ENCODE results near the gene TMEM121B.
"Not testable (repeated sequence)": the region's sequence is repeated elsewhere in the genome, so short reads cannot be mapped to it uniquely, and the experiment has no call there.

Gene TMEM121B

DNA sequence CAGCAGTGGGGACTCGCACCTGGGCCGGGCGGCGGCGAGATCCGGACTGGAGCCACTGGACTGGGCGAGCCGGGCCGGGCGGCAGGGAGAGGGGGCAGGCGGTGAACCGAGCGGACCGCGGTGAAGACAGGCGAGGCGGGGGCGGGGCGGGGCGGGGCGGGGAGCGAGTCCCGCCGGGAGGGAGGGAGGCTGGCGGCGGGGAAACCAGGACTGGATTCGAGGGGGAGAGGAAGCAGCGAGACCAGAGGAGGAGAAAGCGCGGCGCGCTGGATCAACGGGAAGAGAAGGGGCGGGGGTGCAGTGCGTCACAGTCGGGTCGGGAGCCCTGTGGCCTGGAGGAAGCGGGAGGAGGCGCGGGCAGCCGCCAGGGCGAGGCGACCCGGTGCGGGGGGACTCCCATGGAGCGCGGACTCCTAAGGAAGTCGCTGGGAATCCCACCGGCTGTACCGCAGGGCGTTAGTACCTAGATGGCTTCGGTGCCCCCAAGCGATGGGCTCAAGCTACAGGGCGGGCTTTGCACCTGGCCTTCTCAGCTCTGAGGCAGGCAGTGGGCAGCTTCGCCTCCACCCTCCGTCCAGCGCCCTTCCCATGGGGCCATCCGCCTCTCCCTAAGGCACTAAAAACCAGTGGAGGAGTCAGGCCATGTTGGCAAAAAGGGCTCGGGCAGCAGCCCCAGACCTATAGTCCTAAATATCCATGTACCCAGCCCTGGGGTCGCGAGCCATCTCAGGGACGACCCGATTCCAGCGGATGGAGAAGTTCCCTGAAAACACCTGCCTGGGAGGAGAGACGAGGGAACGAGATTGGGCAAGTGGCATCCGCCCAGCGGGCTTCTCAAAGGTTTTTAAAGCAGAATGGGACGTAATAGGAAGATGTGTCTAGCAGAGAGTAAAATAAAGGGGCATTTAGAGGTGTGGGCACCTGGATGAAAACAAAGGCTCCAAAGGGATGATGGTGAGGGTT, at the start of gene TMEM121B:
TSS of gene TMEM121B (minus strand) at position 128 of the 963 bp plus-strand sequence. CDS start 233 bp downstream, outside the sequence.
- DNase-seq = peak in 1 of 2 donors; percentile 55

DNA sequence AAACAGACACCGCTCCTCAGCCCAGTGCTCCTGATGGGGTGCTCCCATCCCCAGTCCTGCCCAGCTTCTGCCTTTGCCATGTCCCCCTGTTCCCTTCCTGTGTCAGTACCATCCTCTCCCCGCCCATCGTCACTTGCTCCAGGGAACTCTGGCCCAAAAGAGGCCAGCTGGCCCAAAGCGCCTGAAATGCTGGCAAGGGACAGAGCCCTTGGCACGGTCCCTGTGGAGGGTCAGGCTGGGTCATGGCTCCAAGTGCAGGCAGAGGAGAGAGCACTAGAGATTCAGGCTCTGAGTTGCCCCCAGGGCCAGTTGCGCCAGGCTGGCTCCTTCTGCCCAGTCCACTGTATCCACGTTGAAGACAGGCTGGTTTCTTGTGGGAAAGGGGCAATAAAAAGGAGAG, 46.3 kb upstream of the TMEM121B start:
- no peak for DNase-seq

- no peak for DNase-seq
Observed at GRCh38 chr22:17164392-17165024, 43.3 kb upstream of the TMEM121B start.

GRCh38 chr22:17162731-17163130, 41.6 kb upstream of the TMEM121B start:
- DNase-seq = no peak

GRCh38 chr22:17161991-17162390, 40.8 kb upstream of the TMEM121B start:
- no peak for DNase-seq

DNA sequence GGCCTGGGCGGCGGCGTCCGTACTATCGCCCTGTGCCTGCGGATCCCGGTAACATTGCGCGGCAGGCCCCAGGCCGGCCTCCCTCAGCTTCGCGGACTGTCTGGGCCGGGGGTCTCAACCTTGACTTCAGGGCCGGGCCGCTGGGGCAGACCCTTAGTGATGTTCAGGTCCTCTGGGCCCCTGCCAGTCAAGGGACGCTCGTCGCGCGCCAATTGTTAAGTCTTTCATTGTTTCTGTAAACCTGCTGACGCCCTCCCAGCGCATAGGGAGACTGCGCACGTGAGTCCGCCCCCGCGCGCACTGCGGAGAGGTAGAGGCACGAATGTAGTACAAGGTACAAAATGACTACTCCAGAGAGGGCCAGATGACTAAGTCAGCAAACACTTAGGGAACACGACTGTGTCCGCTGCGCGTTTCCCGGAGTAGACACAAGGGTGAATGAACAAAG, 38.4 kb upstream of the TMEM121B start:
- peak; percentile 16 to 40 for DNase-seq

- DNase-seq = peak; percentile 87 to 88
Observed at GRCh38 chr22:17158568-17159503, 37.7 kb upstream of the TMEM121B start, which contains the start of gene HDHD5. Gene HDHD5 (minus strand): TSS chr22:17159277. CDS start chr22:17159251, 26 bp downstream.

GRCh38 chr22:17158176-17158567, 37.0 kb upstream of the TMEM121B start:
- DNase-seq = no peak

GRCh38 chr22:17157714-17158113, 36.6 kb upstream of the TMEM121B start:
- DNase-seq = no peak

DNA sequence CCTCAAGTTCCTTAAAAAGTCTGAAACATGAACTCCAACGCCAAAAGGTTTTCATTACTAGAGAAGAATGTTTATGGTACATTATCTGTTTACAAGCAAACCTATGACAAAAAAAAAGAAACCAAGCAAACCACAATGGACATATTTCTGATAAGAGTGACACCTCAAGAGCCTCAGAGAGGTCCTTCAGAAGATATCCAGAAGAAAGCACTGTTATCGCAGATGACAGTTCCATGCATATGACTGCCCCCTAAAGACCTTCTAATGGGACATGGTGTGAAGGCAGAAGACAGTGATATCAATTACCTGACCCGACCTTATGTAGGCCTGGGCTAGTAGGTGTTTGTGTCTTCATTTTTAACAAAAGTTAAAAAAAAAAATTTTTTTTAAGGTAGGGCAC, 34.8 kb upstream of the TMEM121B start:
- no peak for DNase-seq

DNA sequence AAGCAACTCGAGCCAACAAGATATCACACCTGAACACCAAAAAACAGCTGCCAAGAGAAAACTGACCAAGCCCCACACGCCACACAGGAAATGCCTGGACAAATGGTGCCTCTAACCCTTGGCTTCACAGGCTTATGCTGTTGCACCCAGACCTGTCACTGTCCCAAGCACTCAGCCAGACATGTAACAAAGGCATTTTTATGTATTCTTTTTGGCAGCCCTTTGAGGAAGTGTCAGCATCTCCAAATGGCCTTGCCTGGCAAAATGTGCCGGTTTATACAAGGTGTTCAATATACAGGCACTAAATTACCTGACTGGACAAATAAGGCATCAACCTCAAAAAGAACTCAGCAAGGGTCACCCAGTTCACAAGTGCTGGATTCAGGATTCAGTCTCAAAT, 31.8 kb upstream of the TMEM121B start:
- no peak for DNase-seq

- DNase-seq = no peak
Observed at GRCh38 chr22:17152340-17152739, 31.2 kb upstream of the TMEM121B start.

GRCh38 chr22:17149076-17149815, 28.1 kb upstream of the TMEM121B start:
- DNase-seq = no peak

GRCh38 chr22:17147458-17147857, 26.3 kb upstream of the TMEM121B start:
- DNase-seq = not testable (repeated sequence)

DNA sequence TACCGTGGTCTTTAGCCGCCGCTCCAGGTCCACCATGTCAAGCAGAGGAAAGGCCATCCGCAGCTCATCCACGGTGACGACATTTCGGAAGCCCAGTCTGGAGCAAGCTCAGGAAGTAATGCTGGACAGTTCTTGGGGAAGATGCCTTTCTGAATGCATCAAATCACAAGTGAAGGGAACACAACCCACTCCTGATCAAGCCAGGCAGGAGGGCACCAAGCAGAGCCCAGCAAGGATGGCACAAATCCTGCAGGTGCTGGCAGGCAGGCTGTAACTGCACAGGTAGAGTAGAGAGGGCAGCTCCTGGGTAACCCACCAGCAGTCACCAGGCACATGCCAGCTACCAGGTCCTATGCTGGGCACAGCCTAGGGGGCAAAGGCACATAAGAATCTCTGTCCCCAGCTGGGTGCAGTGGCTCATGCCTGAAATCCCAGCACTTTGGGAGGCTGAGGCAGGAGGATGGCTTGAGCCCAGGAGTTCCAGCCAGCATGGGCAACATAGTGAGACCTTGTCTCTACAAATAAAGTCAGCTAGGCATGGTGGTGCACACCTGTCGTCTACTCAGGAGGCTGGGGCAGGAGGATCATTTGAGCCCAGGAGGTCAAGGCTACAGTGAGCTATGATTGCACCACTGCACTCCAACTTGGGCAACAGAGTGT, 24.0 kb upstream of the TMEM121B start:
- DNase-seq = no peak

DNA sequence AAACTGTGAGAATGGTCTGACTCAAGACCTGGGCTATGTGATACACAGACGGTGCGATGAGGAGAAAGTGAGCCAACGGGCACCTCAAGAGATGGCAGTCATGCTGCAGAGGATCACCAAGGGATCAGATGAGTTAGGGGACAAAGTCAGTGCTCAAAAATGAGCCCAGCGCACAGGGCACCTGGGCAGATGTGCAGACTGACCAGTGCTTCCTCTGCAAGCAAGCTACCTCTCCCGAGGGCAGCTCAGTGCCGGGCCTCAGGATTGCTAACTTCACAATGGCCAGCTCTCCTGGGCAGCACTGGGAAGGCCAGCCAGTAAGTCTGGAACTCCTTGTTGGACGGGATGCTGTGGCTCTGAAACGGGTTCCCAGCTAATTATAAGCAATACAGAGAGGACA, 22.7 kb upstream of the TMEM121B start:
- DNase-seq = no peak

GRCh38 chr22:17143101-17143500, 21.9 kb upstream of the TMEM121B start:
- no peak for DNase-seq

- no peak for DNase-seq
Observed at GRCh38 chr22:17140826-17141766, 19.9 kb upstream of the TMEM121B start.

GRCh38 chr22:17140022-17140421, 18.9 kb upstream of the TMEM121B start:
- DNase-seq = no peak

DNA sequence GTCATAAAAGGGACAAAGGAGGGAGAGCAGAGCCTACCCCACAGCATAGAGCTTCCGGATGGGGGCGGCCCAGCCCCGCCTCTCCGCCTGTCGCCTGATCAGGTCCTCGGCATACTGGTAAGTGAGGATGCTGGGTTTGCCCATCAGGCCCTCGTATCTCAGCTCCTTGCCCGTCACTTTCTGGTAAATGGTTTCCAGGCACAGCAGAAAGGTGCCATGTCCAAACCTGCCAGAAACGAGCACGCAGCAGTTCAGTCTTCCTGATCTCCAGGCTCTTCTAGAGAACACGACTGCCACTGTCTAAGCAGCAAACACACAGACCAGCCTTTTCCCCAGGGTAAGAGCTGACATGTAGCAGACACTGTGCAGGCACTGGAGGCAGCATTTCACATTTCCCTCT, 17.4 kb upstream of the TMEM121B start:
- DNase-seq = no peak
